NK-92 (cell line): Measurements from ENCODE around the gene RPUSD2.

Experiments used
- DNase-seq: peaks from one replicate; lab custom pipeline; 2025; ENCODE audit not compliant: unreplicated experiment; lab: John Stamatoyannopoulos, UW

The RPUSD2 gene

DNA sequence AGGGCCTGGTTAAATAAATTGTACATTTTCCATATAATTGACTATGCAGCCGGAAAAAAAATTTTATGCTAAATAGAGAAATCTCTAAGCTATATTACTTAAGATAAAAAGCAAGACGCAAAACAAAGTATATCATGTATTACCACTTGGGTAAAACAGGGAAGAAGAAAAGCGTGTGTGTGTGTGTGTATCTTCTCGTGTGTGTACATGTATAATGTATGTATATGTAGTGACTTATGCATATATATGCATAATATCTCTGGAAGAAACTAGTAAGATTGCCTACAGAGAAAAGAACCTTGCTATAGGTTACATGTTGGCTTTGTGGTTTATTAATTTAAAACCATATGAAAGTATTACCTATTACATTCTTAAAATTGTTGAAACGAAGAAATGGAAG lies 44.0 kb downstream of the RPUSD2 start:
- no peak for DNase-seq

DNA sequence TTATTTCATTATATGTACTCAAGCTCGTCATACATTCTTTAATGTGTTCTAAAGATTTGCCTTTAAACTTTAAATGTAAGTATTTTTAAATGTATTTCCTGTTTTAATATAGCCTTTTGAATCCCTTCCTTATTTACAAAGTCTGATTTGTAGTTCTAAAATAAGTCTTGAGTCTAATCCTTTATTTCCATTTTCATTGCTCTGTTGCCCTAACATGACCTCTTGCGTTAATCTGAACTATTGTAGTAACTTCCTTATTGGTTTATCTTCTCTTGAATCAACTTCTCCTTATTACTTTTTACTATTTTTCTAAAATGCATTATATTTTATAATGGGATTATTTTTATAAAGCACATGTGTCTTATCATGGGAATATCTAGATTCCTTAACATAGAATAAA lies 48.9 kb downstream of the RPUSD2 start:
- DNase-seq = no peak

DNA sequence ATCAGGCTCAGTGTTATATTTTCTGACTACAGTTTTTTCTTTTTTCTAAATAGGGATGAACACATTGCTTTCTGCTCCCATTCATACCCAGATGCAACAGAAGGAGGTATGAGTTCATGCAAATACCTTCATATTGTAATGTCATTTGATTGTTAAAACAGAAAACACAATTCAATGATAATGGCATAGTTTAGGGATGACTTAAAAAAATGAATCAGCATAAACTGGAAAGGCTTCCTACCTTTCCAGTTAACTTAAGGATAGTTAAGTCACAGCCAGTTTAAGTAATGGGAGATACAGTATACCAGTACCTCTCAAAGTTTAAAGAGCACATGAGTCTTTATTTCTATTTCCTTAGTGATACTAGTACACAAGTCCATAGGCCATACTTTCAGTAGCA lies 49.8 kb downstream of the RPUSD2 start:
- DNase-seq = no peak

DNA sequence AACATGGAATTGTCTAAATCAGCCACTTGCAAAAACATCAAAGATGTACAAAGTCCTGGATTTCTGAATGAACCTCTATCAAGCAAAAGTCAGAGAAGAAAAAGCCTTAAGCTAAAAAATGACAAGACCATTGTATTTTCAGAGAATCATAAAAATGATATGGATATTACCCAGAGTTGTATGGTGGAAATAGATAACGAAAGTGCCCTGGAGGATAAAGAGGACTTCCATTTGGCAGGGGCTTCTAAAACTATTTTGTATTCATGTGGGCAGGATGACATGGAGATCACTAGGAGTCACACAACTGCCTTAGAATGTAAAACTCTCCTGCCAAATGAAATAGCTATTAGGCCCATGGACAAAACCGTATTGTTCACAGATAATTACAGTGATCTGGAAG lies 54.3 kb downstream of the RPUSD2 start:
- no peak for DNase-seq
